ENCODE measurements around the gene MYL6B. TPM values are rescaled to one million over a fixed set of nuclear protein-coding genes. Genes with fewer than 3 reads are reported as not detected.

MYL6B gene
- total and polyA plus RNA-seq, 2 of the 4 experiments (the other 2 are of a cell fraction), result 78.3 to 112 TPM

DNA sequence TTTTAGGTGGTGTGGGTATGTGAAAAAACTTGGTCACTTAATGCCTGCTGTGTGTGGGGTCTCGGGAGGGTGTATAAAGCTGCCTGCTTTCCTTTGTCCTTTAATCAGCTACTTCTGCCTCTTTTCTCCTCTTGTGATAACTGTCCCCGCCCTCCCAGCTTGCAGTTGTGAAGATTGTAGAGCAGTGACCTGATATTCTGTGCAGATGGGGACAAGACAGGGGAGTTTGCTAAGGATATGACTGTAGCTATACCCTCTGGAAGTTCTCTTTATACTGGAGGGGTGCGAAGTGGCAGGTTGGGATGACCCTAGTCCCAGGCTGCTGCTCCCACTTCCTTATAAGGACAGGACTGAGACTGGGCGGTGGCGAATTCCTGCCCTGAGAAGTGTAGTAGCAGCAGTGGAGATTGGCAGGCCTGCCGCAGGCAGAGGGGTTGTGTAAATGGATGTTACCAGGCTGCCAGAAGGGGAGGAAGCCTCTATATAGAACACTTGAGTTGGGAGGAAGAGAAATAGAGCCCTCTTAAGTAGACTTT lies 6.6 kb downstream of the MYL6B start:
- Histone ChIP-seq H3K18ac (ENCODE audit: low read depth, low read length) (peak overlapping the region; percentile 81), H3K23ac (ENCODE audit: low read depth, low read length) (peak overlapping the region; percentile 99), H4K5ac (ENCODE audit: low read depth, low read length) (peak overlapping the region; percentile 85), H3K4me3 (ENCODE audit: insufficient read depth, low read depth, low read length) (peak overlapping the region; percentile 73), H3K79me1 (ENCODE audit: low read depth in 1 of 2, low read length in 2 of 2) (peaks cover 14 to 65% of the 10 kb centered on the region in 2 experiments), H3K27ac (ENCODE audit: insufficient read depth, low read length) (peak overlapping the region; percentile 90), H2BK20ac (ENCODE audit: low read depth, low read length) (no peak overlapping the region), H3K36me3 (ENCODE audit: control insufficient read depth, insufficient read depth, low read length) (peaks cover 52% of the 10 kb centered on the region), H2AFZ (replicated peaks; ENCODE audit: low read length, poor library complexity) (no peak overlapping the region), H2BK120ac (ENCODE audit: low read depth, low read length) (peak overlapping the region; percentile 54), H3K4me2 (ENCODE audit: low read depth, low read length) (peak overlapping the region; percentile 98), H3K4ac (ENCODE audit: low read depth, low read length) (peak overlapping the region; percentile 97), H3K56ac (ENCODE audit: extremely low read depth, insufficient read depth, low read length) (peak overlapping the region; percentile 99), H3K9me1 (ENCODE audit: insufficient read depth, low read length) (peaks cover 3% of the 10 kb centered on the region; the same call in 1 of the 2 replicates), H2AK5ac (ENCODE audit: low read depth, low read length) (peak overlapping the region; percentile 95), H3K27me3 (ENCODE audit: control insufficient read depth, insufficient read depth, low read length) (no peaks in the 10 kb centered on the region), H4K20me1 (ENCODE audit: insufficient read depth, low read length) (peaks cover 57% of the 10 kb centered on the region), H4K91ac (ENCODE audit: insufficient read depth, low read depth, low read length) (peak overlapping the region; percentile 95), H3K14ac (replicated peaks; ENCODE audit: low read depth, low read length) (peak overlapping the region; percentile 98), H3K4me1 (ENCODE audit: control insufficient read depth, insufficient read depth, low read length) (peaks cover 15% of the 10 kb centered on the region), H2BK15ac (ENCODE audit: low read depth, low read length) (peak overlapping the region; percentile 1; the same call in 1 of the 3 replicates), H2BK5ac (ENCODE audit: low read depth, low read length, poor library complexity, severe bottlenecking) (peak overlapping the region; percentile 91), H2AK9ac (replicated peaks; ENCODE audit: low read depth, low read length, poor library complexity) (peak overlapping the region; percentile 99), H3K9me3 (ENCODE audit: control insufficient read depth, insufficient read depth, low read length) (no peaks in the 10 kb centered on the region), H4K8ac (ENCODE audit: low read depth in 2 of 2, low read length in 2 of 2) (peak overlapping the region; percentile 79 to 94), H3K9ac (ENCODE audit: low read depth, low read length) (peak overlapping the region; percentile 100)
- TF ChIP-seq, protein P1, sequence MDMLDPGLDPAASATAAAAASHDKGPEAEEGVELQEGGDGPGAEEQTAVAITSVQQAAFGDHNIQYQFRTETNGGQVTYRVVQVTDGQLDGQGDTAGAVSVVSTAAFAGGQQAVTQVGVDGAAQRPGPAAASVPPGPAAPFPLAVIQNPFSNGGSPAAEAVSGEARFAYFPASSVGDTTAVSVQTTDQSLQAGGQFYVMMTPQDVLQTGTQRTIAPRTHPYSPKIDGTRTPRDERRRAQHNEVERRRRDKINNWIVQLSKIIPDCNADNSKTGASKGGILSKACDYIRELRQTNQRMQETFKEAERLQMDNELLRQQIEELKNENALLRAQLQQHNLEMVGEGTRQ (IDR thresholded peaks at IDR 0.05; ENCODE audit: low read depth, low read length), result no peak
- no peak for TF ChIP-seq RFX5 (IDR thresholded peaks at IDR 0.05; ENCODE audit: low read depth, low read length)
- TF ChIP-seq CTCF (conservative IDR thresholded peaks at IDR 0.05; ENCODE audit: low read depth, low read length), result no peak
- TF ChIP-seq BHLHE40 (IDR thresholded peaks at IDR 0.05; ENCODE audit: low read depth, low read length), result no peak
- no peak for TF ChIP-seq SMC3 (IDR thresholded peaks at IDR 0.05; ENCODE audit: low read depth, low read length)
- dilution Hi-C loops (cut with HindIII; ENCODE audit: low sequenced_read_pairs, unreplicated experiment), result no loop called here
- ATAC-seq (ENCODE audit: low read depth), result peak; percentile 47
- no TSS peak for BruUV-seq (replicated peaks)
- CTCF ChIA-PET, result no interaction called here
- peak; percentile 58 for DNase-seq
- intact Hi-C loops (cut with micrococcal nuclease), result loop anchor here (2.0 kb wide), 3 partner anchors 32 to 62 kb away; partner anchors contain the start of genes RNF41 and ZC3H10
- WGBS, 2 experiments (ENCODE audit: extremely low coverage in 2 of 2, insufficient read length in 1 of 2), result 0% methylated on average over 3 of the region's 6 CpGs; no CpG with 5 or more reads in 1 of the 2 experiments
- POLR2A ChIA-PET (ENCODE audit: unreplicated experiment), result interaction anchor here (1.6 kb wide), 1 partner anchor 31 kb away, joined by 8 read pairs; the partner anchor contains the start of gene ESYT1
- in situ Hi-C loops (cut with MboI; ENCODE audit: low sequenced_read_pairs), result no loop called here

Measured in IMR-90 (cell line).